ENCODE results near the gene ACTG1. TPM values are rescaled to one million over a fixed set of nuclear protein-coding genes. Genes with fewer than 3 reads are reported as not detected.

ACTG1 gene
- total RNA-seq: 2,981 and 3,623 TPM in 2 replicates

DNA sequence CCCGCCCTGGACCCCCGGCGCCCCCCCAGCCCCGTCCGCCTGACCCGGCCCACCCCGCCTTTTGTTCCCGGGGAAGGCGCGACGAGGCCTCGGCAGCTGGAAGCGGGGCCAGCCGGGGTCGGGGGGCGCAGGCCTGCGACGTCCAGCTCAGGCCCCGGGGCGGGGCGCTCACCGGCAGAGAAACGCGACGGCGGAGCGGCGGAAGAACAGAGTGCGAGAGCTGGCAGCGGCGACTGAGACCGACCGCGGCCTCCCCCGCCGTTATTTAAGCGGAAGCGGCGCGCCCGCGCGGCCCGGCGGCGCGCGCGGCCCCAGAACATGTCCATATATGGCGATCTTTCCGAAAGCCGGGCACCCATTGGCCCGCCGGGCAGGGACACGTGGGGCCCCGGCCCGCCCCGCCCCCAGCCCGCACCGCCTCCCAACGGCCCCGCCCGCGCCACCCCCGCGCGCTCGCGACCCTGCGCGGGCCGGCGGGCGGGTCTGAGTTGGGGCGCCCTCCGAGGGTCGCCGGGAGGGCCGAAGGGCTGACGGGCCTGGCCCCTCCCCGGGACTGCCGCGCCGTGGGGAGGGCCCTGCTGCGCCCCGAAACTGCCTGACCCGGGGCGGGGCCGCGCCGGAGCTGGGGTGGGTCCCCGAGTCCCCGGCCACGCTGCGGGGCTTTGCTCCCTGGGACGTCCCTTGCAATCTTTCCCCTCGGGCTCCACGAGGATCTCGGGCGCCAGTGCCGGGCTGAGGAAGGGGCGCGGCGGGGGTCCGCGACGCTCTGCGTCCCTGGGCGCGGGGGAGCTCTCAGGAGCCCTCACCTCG is at the start of gene ACTG1:
Gene ACTG1, minus strand, starts transcription at position 238 of the 810 bp plus-strand sequence. CDS start 445 bp downstream, outside the sequence.
- TF ChIP-seq, protein P1, sequence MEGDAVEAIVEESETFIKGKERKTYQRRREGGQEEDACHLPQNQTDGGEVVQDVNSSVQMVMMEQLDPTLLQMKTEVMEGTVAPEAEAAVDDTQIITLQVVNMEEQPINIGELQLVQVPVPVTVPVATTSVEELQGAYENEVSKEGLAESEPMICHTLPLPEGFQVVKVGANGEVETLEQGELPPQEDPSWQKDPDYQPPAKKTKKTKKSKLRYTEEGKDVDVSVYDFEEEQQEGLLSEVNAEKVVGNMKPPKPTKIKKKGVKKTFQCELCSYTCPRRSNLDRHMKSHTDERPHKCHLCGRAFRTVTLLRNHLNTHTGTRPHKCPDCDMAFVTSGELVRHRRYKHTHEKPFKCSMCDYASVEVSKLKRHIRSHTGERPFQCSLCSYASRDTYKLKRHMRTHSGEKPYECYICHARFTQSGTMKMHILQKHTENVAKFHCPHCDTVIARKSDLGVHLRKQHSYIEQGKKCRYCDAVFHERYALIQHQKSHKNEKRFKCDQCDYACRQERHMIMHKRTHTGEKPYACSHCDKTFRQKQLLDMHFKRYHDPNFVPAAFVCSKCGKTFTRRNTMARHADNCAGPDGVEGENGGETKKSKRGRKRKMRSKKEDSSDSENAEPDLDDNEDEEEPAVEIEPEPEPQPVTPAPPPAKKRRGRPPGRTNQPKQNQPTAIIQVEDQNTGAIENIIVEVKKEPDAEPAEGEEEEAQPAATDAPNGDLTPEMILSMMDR (IDR thresholded peaks at IDR 0.05; ENCODE audit: insufficient read depth, low read length, severe bottlenecking): no peak
- H3K27me3 ChIP-seq (ENCODE audit: control insufficient read depth, insufficient read depth, low read length): no peaks in the 10 kb centered on the region
- FAIRE-seq (no peak), DNase-seq (ENCODE audit: low read depth) (peak; percentile 66)
- peaks cover 22% of the 10 kb centered on the region for H3K36me3 ChIP-seq (ENCODE audit: control insufficient read depth, insufficient read depth, low read length)
- H3K4me3 ChIP-seq (ENCODE audit: low read depth, low read length): peak within 1 kb of the TSS; percentile 98

DNA sequence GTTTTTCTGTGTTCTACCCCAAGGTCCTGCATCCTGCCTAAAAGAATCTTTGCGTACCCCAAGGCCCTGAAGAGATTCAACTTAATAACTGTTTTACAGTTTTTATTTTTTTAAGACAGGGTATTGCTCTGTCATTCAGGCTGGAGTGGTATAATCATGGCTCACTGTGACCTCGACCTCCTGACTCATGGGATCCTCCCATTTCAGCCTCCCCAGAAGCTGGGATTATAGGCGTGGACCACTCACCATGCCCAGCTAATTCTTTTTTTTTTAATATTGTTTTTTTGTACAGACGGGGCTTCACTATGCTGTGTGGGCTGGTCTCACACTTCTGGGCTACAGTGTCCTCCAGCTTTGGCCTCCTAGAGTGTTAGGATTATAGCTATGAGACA is 48.9 kb upstream of the ACTG1 start:
- DNase-seq (ENCODE audit: low read depth): no peak
- H3K4me3 ChIP-seq (ENCODE audit: low read depth, low read length): no peak overlapping the region
- H3K36me3 ChIP-seq (ENCODE audit: control insufficient read depth, insufficient read depth, low read length): peaks cover 30% of the 10 kb centered on the region
- no peak for FAIRE-seq
- TF ChIP-seq, protein P1 (IDR thresholded peaks at IDR 0.05; ENCODE audit: insufficient read depth, low read length, severe bottlenecking): no peak
- no peaks in the 10 kb centered on the region for H3K27me3 ChIP-seq (ENCODE audit: control insufficient read depth, insufficient read depth, low read length)

DNA sequence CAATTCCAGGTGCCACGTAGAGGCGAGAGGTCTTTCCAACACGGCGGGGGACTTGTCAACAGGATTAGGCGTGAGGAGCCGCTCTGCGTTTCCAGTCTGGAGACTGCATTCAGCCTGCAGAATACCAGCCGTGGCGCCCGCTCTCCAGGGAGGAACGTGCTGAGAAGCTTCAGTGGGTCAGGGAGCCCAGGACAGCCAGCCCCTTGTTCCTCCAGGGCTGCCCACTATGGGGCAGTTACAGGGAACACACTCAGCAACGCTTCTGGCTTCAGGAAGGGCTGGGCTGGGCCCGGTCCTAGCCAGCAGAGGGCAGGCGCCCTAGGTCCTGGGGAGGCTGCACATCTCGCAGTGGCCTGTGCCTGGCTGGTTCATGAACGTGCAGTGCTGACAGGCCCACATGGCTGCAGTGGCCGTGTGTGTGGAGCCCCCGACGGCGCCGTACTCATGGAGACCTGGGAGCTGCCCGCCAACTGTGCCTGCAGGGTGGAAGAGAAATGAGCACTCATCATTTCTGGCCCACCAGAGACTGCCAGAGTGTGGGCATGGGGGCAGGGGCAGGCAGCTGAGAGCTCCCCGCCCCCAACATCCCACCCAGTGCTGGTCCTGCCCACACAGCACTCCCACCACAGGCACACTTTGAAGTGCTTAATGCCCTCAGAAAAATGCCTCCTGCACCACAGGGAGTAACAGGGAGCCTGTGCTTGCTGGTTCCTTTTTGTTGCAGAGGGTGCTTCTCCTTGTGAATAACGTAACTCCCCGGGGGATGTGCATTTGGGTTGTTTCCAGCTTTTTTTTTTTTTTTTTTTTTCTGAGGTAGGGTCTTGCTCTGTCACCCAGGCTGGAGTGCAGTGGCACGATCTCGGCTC is 46.6 kb upstream of the ACTG1 start:
- TF ChIP-seq, protein P1 (IDR thresholded peaks at IDR 0.05; ENCODE audit: insufficient read depth, low read length, severe bottlenecking): no peak

DNA sequence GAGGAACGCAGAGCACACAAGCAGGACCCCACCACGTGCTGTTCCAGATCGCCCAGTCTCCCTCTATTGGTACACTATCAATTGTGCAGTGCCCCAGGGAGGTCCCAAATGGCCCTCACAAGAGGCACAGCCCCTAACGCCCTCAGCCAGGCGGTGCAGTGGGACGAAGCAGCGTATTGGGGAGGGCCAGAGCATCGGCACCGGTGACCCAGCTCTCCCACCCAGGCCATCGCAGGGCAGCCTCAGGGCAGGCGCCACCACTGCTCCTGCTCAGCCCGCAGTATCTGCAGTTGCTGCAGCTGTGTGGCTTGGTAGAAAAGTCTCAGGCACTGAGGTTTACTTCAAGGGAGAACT is 45.5 kb upstream of the ACTG1 start:
- H3K36me3 ChIP-seq (ENCODE audit: control insufficient read depth, insufficient read depth, low read length): peaks cover 21% of the 10 kb centered on the region
- H3K27me3 ChIP-seq (ENCODE audit: control insufficient read depth, insufficient read depth, low read length): no peaks in the 10 kb centered on the region
- TF ChIP-seq, protein P1 (IDR thresholded peaks at IDR 0.05; ENCODE audit: insufficient read depth, low read length, severe bottlenecking): no peak
- DNase-seq (ENCODE audit: low read depth) (no peak), FAIRE-seq (no peak)
- H3K4me3 ChIP-seq (ENCODE audit: low read depth, low read length): no peak overlapping the region

More for the DNA sequence above, 46.6 kb upstream of the ACTG1 start:
- no peaks in the 10 kb centered on the region for H3K27me3 ChIP-seq (ENCODE audit: control insufficient read depth, insufficient read depth, low read length)
- H3K4me3 ChIP-seq (ENCODE audit: low read depth, low read length): no peak overlapping the region
- peaks cover 21% of the 10 kb centered on the region for H3K36me3 ChIP-seq (ENCODE audit: control insufficient read depth, insufficient read depth, low read length)
- DNase-seq (ENCODE audit: low read depth) (no peak), FAIRE-seq (no peak)

DNA sequence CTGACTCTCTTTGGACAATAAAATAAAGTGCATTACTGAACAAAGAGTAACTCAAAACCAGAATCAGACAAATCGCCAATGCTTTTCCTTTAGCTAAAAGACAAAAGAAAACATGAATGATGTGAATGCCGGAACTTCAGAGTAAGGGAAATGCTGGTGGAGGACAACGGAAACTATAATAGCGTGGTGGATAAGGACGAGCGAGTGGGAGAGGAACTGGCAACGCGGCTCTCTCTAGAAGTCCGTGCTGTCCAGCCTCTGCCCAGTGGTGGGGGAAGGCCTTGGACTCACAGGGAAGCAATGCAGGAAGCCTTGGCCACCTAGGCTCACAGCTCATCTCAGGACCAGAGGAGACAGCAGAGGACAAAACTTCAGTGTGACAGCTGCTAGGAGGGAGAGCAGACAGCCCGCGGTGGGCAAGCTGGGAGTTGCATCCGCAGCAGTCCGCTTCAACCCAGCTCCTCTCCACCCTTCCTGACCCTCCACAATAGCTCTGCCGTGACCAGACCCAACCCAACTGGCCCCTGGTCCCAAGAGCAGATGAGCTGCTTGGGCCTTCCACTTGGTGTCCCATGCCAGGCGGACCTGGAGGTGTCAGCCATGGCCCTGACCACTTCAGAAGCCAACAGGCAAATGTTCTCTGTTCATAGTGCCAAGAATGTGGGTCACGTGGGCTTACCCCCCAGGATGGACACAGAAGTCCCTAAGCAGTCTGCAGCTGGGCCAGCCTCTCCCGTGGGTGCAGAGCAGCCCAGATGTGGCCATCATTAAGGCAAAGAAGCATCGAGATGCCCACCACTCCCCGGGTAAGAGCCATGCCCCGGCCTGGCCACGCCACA is 44.9 kb upstream of the ACTG1 start:
- Histone ChIP-seq H3K27me3 (ENCODE audit: control insufficient read depth, insufficient read depth, low read length) (no peaks in the 10 kb centered on the region), H3K4me3 (ENCODE audit: low read depth, low read length) (no peak overlapping the region), H3K36me3 (ENCODE audit: control insufficient read depth, insufficient read depth, low read length) (peaks cover 21% of the 10 kb centered on the region)
- TF ChIP-seq, protein P1 (IDR thresholded peaks at IDR 0.05; ENCODE audit: insufficient read depth, low read length, severe bottlenecking): no peak
- FAIRE-seq: no peak
- no peak for DNase-seq (ENCODE audit: low read depth)
